SK-N-SH treated with all-trans-retinoic acid at 6 μM for 48 hours (cell line): ENCODE results near the gene LAMB1.

Source experiments
- ATAC-seq: fragments of 200-7000 bp; cut with Tn5 transposase; 3 replicates; pipeline ENCODE4 v1.9.1; 2020; ENCODE audit warnings: mild to moderate bottlenecking, moderate library complexity
- ARNTL ChIP-seq: fragments of 450-650 bp; formaldehyde crosslinking; IDR thresholded peaks from 2 replicates; pipeline ENCODE4 v1.5.0; 2020; ENCODE audit warnings: low read depth, mild to moderate bottlenecking, moderate library complexity, borderline replicate concordance
- BACH2 ChIP-seq: fragments of 250-450 bp; sonication (Bioruptor Pico); IDR thresholded peaks from 2 replicates; pipeline ENCODE4 v1.9.0; 2021; ENCODE audit warnings: mild to moderate bottlenecking, borderline replicate concordance
- CREB5 ChIP-seq: fragments of 250-450 bp; sonication (Bioruptor Pico); IDR thresholded peaks from 2 replicates; pipeline ENCODE4 v1.5.1; 2020; ENCODE audit warnings: low read depth, mild to moderate bottlenecking, moderate library complexity
- CSDC2 ChIP-seq: fragments of 250-450 bp; sonication (Bioruptor Pico); IDR thresholded peaks from 2 replicates; pipeline ENCODE4 v1.5.0; 2020; ENCODE audit warnings: mild to moderate bottlenecking, moderate library complexity
- ESRRG ChIP-seq: fragments of 250-450 bp; sonication (Bioruptor Pico); IDR thresholded peaks from 2 replicates; pipeline ENCODE4 v1.6.1; 2021; ENCODE audit warnings: mild to moderate bottlenecking
- GLIS3 ChIP-seq: fragments of 250-450 bp; sonication (Bioruptor Pico); IDR thresholded peaks from 2 replicates; pipeline ENCODE4 v1.5.0; 2020; ENCODE audit warnings: mild to moderate bottlenecking, moderate library complexity
- ISL1 ChIP-seq: fragments of 250-450 bp; sonication (Bioruptor Pico); IDR thresholded peaks from 2 replicates; pipeline ENCODE4 v2.1.2; 2022; ENCODE audit warnings: mild to moderate bottlenecking, moderate library complexity
- OSR1 ChIP-seq: fragments of 250-450 bp; sonication (Bioruptor Pico); IDR thresholded peaks from 2 replicates; pipeline ENCODE4 v1.8.0; 2022; ENCODE audit warnings: moderate library complexity, mild to moderate bottlenecking, inconsistent platforms
- PATZ1 ChIP-seq: fragments of 250-450 bp; sonication (Bioruptor Pico); IDR thresholded peaks from 2 replicates; pipeline ENCODE4 v1.8.0; 2020; ENCODE audit warnings: mild to moderate bottlenecking, moderate library complexity, borderline replicate concordance
- POU6F1 ChIP-seq: fragments of 250-450 bp; sonication (Bioruptor Pico); IDR thresholded peaks from 2 replicates; pipeline ENCODE4 v1.8.0; 2021; ENCODE audit warnings: low read depth, mild to moderate bottlenecking, moderate library complexity, borderline replicate concordance
- PPARA ChIP-seq: fragments of 250-450 bp; sonication (Bioruptor Pico); IDR thresholded peaks from 2 replicates; pipeline ENCODE4 v1.5.0; 2020; ENCODE audit warnings: mild to moderate bottlenecking, borderline replicate concordance
- SNAI2 ChIP-seq: fragments of 250-450 bp; sonication (Bioruptor Pico); IDR thresholded peaks from 2 replicates; pipeline ENCODE4 v1.5.0; 2020; ENCODE audit warnings: mild to moderate bottlenecking, moderate library complexity
- TCF4 ChIP-seq: fragments of 250-450 bp; sonication (Bioruptor Pico); IDR thresholded peaks from 2 replicates; pipeline ENCODE4 v1.8.0; 2021; ENCODE audit warnings: mild to moderate bottlenecking, moderate library complexity, borderline replicate concordance
- TOX ChIP-seq: fragments of 250-450 bp; sonication (Bioruptor Pico); IDR thresholded peaks from 2 replicates; pipeline ENCODE4 v1.8.0; 2021; ENCODE audit warnings: mild to moderate bottlenecking, moderate library complexity, borderline replicate concordance
- TSHZ2 ChIP-seq: fragments of 250-450 bp; sonication (Bioruptor Pico); IDR thresholded peaks from 2 replicates; pipeline ENCODE4 v1.5.0; 2020; ENCODE audit warnings: mild to moderate bottlenecking, moderate library complexity
- ZFP3 ChIP-seq: fragments of 250-450 bp; sonication (Bioruptor Pico); IDR thresholded peaks from 2 replicates; pipeline ENCODE4 v1.5.0; 2020; ENCODE audit warnings: mild to moderate bottlenecking, moderate library complexity
- ZFP30 ChIP-seq: fragments of 450-650 bp; formaldehyde crosslinking; IDR thresholded peaks from 2 replicates; pipeline ENCODE4 v1.5.0; 2022; ENCODE audit warnings: mild to moderate bottlenecking, moderate library complexity
- ZNF565 ChIP-seq: fragments of 450-650 bp; formaldehyde crosslinking; conservative IDR thresholded peaks from 2 replicates; pipeline ENCODE4 v1.5.0; 2020; ENCODE audit warnings: low read depth, mild to moderate bottlenecking, moderate library complexity
- ZNF70 ChIP-seq: fragments of 450-650 bp; formaldehyde crosslinking; IDR thresholded peaks from 2 replicates; pipeline ENCODE4 v1.5.0; 2020; ENCODE audit warnings: mild to moderate bottlenecking, moderate library complexity
- ZNF8 ChIP-seq: fragments of 450-650 bp; formaldehyde crosslinking; IDR thresholded peaks from 2 replicates; pipeline ENCODE4 v1.5.0; 2020; ENCODE audit warnings: mild to moderate bottlenecking, moderate library complexity

The LAMB1 gene

GRCh38 chr7:108028111-108028510 is 25.1 kb upstream of the LAMB1 start (continued):
- no peak for TF ChIP-seq CSDC2 (CRISPR knock-in tag)

- no peak; the same call in 2 of the 3 replicates for ATAC-seq
- no peak for TF ChIP-seq CSDC2 (CRISPR knock-in tag)
- no peak for TF ChIP-seq PPARA (CRISPR knock-in tag)
- no peak for TF ChIP-seq SNAI2 (CRISPR knock-in tag)
- no peak for TF ChIP-seq GLIS3 (CRISPR knock-in tag)
- no peak for TF ChIP-seq ZNF565 (CRISPR knock-in tag)
- no peak for TF ChIP-seq ZFP3 (CRISPR knock-in tag)
- no peak for TF ChIP-seq POU6F1 (CRISPR knock-in tag)
- no peak for TF ChIP-seq ESRRG (CRISPR knock-in tag)
- no peak for TF ChIP-seq TSHZ2 (CRISPR knock-in tag)
- no peak for TF ChIP-seq PATZ1 (CRISPR knock-in tag)
- no peak for TF ChIP-seq ZFP30 (CRISPR knock-in tag)
- TF ChIP-seq TOX = no peak
- no peak for TF ChIP-seq ZNF70 (CRISPR knock-in tag)
- TF ChIP-seq ARNTL (CRISPR knock-in tag) = no peak
- TF ChIP-seq ISL1 = no peak
- TF ChIP-seq OSR1 (CRISPR knock-in tag) = no peak
These were observed 24.3 kb upstream of the LAMB1 start for GRCh38 chr7:108027239-108027638.

GRCh38 chr7:108026647-108027046 is 23.7 kb upstream of the LAMB1 start:
- TF ChIP-seq BACH2 (CRISPR knock-in tag) (no peak), PPARA (CRISPR knock-in tag) (no peak), TSHZ2 (CRISPR knock-in tag) (no peak), GLIS3 (CRISPR knock-in tag) (no peak), PATZ1 (CRISPR knock-in tag) (no peak), SNAI2 (CRISPR knock-in tag) (no peak), ZFP30 (CRISPR knock-in tag) (no peak), ARNTL (CRISPR knock-in tag) (no peak), CREB5 (CRISPR knock-in tag) (no peak), OSR1 (CRISPR knock-in tag) (no peak), ZNF565 (CRISPR knock-in tag) (no peak), ZNF8 (CRISPR knock-in tag) (no peak), ZFP3 (CRISPR knock-in tag) (no peak), TCF4 (CRISPR knock-in tag) (no peak), ISL1 (no peak), ZNF70 (CRISPR knock-in tag) (no peak), TOX (no peak), CSDC2 (CRISPR knock-in tag) (no peak)
- TF ChIP-seq, all 23 proteins: peak for 0
- ATAC-seq = peak; percentile 76
